K562 (cell line): Measurements from ENCODE around the gene KRT33A. TPM values are rescaled to one million over a fixed set of nuclear protein-coding genes. Genes with fewer than 3 reads are reported as not detected.

Experiments used
- ATAC-seq: fragments of 200-7000 bp; cut with Tn5 transposase; 3 replicates; pipeline ENCODE4 v1.9.1; 2020; ENCODE audit warnings: moderate library complexity
- BruUV-seq: library from RNA; stranded (reverse); fragments of 400-500 nt; replicated peaks from 2 replicates; lab custom pipeline; 2021; lab: Mats Ljungman, UMichigan
- CTCF ChIA-PET: fragments of 300-600 bp; formaldehyde crosslinking; extraction: SDS; loops from one replicate; lab custom pipeline; 2021; ENCODE audit warnings: low intra/inter-chr PET ratio; lab: Yijun Ruan, JAX
- POLR2A ChIA-PET: fragments of 300-600, 350-650 bp; sonication (Branson Sonifier 250); formaldehyde crosslinking; extraction: SDS; loops from one replicate; lab custom pipeline; 2021; ENCODE audit warnings: antibody characterized with exemption, inconsistent platforms; lab: Yijun Ruan, JAX
- DNase-seq, 4 experiments: peaks; one replicate each; pipeline versions ENCODE4 v3.0.0 to v3.0.0-alpha.2; 2011 to 2018; ENCODE audit warnings: low spot score in 3 of 4, mixed read lengths in 3 of 4; ENCODE audit errors: extremely low read depth in 1 of 4
- FAIRE-seq: peaks from 2 replicates; lab custom pipeline; 2011; peaks lifted over from hg19 to GRCh38; lab: Jason Lieb, UNC
- H2AFZ ChIP-seq: 2 replicates; pipeline ENCODE4 v1.6.0; 2011; ENCODE audit warnings: low read depth, low read length, control low read depth, inconsistent platforms
- H3K27ac ChIP-seq: fragments of 200-600 bp; 3 replicates; pipeline ENCODE4 v1.8.0; 2011; ENCODE audit warnings: low read depth, mild to moderate bottlenecking, control low read depth, inconsistent platforms, low read length, moderate library complexity, mixed read lengths; ENCODE audit errors: extremely low read depth
- H3K27me3 ChIP-seq, 2 experiments: fragments of 300-600 bp in 1 of 2; 2 replicates in 1 of 2; 3 replicates in 1 of 2; pipeline versions ENCODE4 v1.6.0 to v1.8.0; 2011; ENCODE audit warnings: inconsistent platforms in 2 of 2, low read length in 2 of 2, mild to moderate bottlenecking in 1 of 2, mixed read lengths in 1 of 2, moderate library complexity in 1 of 2; ENCODE audit not compliant: control insufficient read depth in 2 of 2, insufficient read depth in 2 of 2
- H3K36me3 ChIP-seq: fragments of 300-600 bp; 3 replicates; pipeline ENCODE4 v1.8.0; 2011; ENCODE audit warnings: mild to moderate bottlenecking, low read length, inconsistent platforms; ENCODE audit not compliant: control insufficient read depth, insufficient read depth
- H3K4me1 ChIP-seq, 2 experiments: fragments of 200-600 bp in 1 of 2; replicated peaks in 1 of 2; 2 replicates in 1 of 2; 3 replicates in 1 of 2; pipeline versions ENCODE4 v1.5.1 to v1.8.0; 2011; ENCODE audit warnings: inconsistent platforms in 2 of 2, low read length in 2 of 2, mild to moderate bottlenecking in 1 of 2, mixed read lengths in 1 of 2, moderate library complexity in 1 of 2; ENCODE audit not compliant: control insufficient read depth in 2 of 2, insufficient read depth in 2 of 2
- H3K4me2 ChIP-seq: 2 replicates; pipeline ENCODE4 v1.6.1; 2011; ENCODE audit warnings: low read length, control low read depth, inconsistent platforms, mixed read lengths; ENCODE audit not compliant: insufficient read depth
- H3K4me3 ChIP-seq: fragments of 200-600 bp; sonication (generic), shearing (Covaris generic); 2 replicates; pipeline ENCODE4 v1.5.1; 2016; ENCODE audit warnings: control low read depth, inconsistent platforms
- H3K79me2 ChIP-seq: fragments of 200-600 bp; 3 replicates; pipeline ENCODE4 v1.8.0; 2011; ENCODE audit warnings: low read length, inconsistent platforms; ENCODE audit not compliant: control insufficient read depth, insufficient read depth
- H3K9ac ChIP-seq, 2 experiments: 2 replicates each; pipeline versions ENCODE4 v1.6.0 to v1.6.1; 2011; ENCODE audit warnings: low read depth in 2 of 2, low read length in 2 of 2, control low read depth in 1 of 2, inconsistent platforms in 1 of 2, mild to moderate bottlenecking in 1 of 2, mixed read lengths in 1 of 2; ENCODE audit not compliant: insufficient read depth in 1 of 2
- H3K9me1 ChIP-seq: one replicate; pipeline ENCODE4 v1.6.0; 2011; ENCODE audit warnings: inconsistent platforms, mild to moderate bottlenecking, low read length, moderate library complexity; ENCODE audit not compliant: control insufficient read depth, insufficient read depth
- H3K9me3 ChIP-seq: replicated peaks from 2 replicates; pipeline ENCODE4 v1.5.1; 2011; ENCODE audit warnings: low read depth, low read length, inconsistent platforms; ENCODE audit not compliant: control insufficient read depth, insufficient read depth
- H4K20me1 ChIP-seq: replicated peaks from 2 replicates; pipeline ENCODE4 v1.6.1; 2011; ENCODE audit warnings: low read length, inconsistent platforms, mixed read lengths; ENCODE audit not compliant: control insufficient read depth, insufficient read depth
- EP300 ChIP-seq: IDR thresholded peaks from 2 replicates; pipeline ENCODE4 v1.6.1; 2012; ENCODE audit warnings: low read length, improper control_type of control experiment
- RNF219 ChIP-seq: fragments of 250-450 bp; sonication (Bioruptor Pico); IDR thresholded peaks from 2 replicates; pipeline ENCODE4 v1.5.0; 2022; ENCODE audit warnings: mild to moderate bottlenecking
- WGBS: fragments of 100-300 bp; shearing (Covaris generic); methylation state at CpG from one replicate; pipeline ENCODE4 v1.1.6; 2016; ENCODE audit warnings: low coverage, mixed read lengths; ENCODE audit not compliant: insufficient coverage; ENCODE audit errors: missing lambda C conversion rate; 5-methylcytosine and 5-hydroxymethylcytosine counted together
- in situ Hi-C: fragments of 300-500 bp; cut with MboI; formaldehyde crosslinking; loops from 4 replicates; pipeline ENCODE4 v1.15.0; 2018; ENCODE audit warnings: inconsistent platforms, mixed read lengths
- intact Hi-C: fragments of 100-400 bp; cut with micrococcal nuclease; formaldehyde crosslinking; loops from 2 replicates; pipeline ENCODE4 v1.14.2; 2022
- polyA plus RNA-seq, 8 experiments: library from polyadenylated mRNA; depleted of rRNA in 4 of 8; stranded (reverse) in 5 of 8; unstranded in 3 of 8; fragments of >200 nt; fragmentation: Nextera tagmentation in 2 of 8; fragmentation: Illumina TruSeq in 1 of 8; extraction: Ambion mirVana in 2 of 8; extraction: Trizol in 1 of 8; gene quantifications; 2 replicates each; pipeline versions ENCODE4 v1.2.1 to v1.2.3, GENCODE V29; 2011 to 2014; ENCODE audit warnings: inconsistent platforms in 1 of 8, missing spikeins in 1 of 8
- total RNA-seq, 7 experiments: library from RNA; depleted of rRNA in 6 of 7; stranded (reverse); fragments of >200 nt in 6 of 7; fragmentation: Illumina TruSeq in 2 of 7; extraction: Trizol in 2 of 7; gene quantifications; 2 replicates each; pipeline versions ENCODE4 v1.2.1 to v1.2.3, GENCODE V29; 2011 to 2021; ENCODE audit warnings: low replicate concordance in 1 of 7

KRT33A gene
- total and polyA plus RNA-seq, 9 of the 15 experiments (the other 6 are each of a cell fraction or from before 2014, with no cell fraction given): not detected

- no peak for DNase-seq
- TF ChIP-seq EP300: no peak
- no peak for TF ChIP-seq RNF219 (CRISPR knock-in tag)
Measured at GRCh38 chr17:41334385-41335305, 16.0 kb downstream of the KRT33A start.

More at GRCh38 chr17:41334385-41335305, 16.0 kb downstream of the KRT33A start:
- H3K4me2 ChIP-seq: no peak overlapping the region
- intact Hi-C loops: no loop called here
- POLR2A ChIA-PET: interaction anchor here (0.7 kb wide), 1 partner anchor 207 kb away, joined by 3 read pairs; no protein-coding TSS in a partner anchor
- no peak overlapping the region for H3K27ac ChIP-seq
- no peak for ATAC-seq
- H3K9ac ChIP-seq: no peak overlapping the region
- BruUV-seq: no TSS peak
- no peaks in the 10 kb centered on the region for H3K79me2 ChIP-seq
- no peaks in the 10 kb centered on the region for H3K9me1 ChIP-seq
- no peak overlapping the region for H2AFZ ChIP-seq
- H3K27me3 ChIP-seq: peaks cover 0 to 12% of the 10 kb centered on the region in 2 experiments; a peak in 1 of 5 replicates
- in situ Hi-C loops: no loop called here
- no peak overlapping the region for H3K4me3 ChIP-seq
- no peak for FAIRE-seq
- H4K20me1 ChIP-seq: no peaks in the 10 kb centered on the region
- no peaks in the 10 kb centered on the region for H3K9me3 ChIP-seq
- H3K4me1 ChIP-seq: no peaks in the 10 kb centered on the region
- 3% methylated on average over 5 of the region's 6 CpGs for WGBS
- H3K36me3 ChIP-seq: no peaks in the 10 kb centered on the region
- CTCF ChIA-PET: no interaction called here
